ENCODE results near the gene CBLB.
A peak's percentile ranks its signal among the peaks of the same experiment; 100 is the strongest.
"Not testable (repeated sequence)": the region's sequence is repeated elsewhere in the genome, so short reads cannot be mapped to it uniquely, and the experiment has no call there.

The CBLB gene

GRCh38 chr3:105824129-105824528, 44.7 kb downstream of the CBLB start:
- DNase-seq (ENCODE audit: low read depth) = no peak
- TF ChIP-seq, protein P1, sequence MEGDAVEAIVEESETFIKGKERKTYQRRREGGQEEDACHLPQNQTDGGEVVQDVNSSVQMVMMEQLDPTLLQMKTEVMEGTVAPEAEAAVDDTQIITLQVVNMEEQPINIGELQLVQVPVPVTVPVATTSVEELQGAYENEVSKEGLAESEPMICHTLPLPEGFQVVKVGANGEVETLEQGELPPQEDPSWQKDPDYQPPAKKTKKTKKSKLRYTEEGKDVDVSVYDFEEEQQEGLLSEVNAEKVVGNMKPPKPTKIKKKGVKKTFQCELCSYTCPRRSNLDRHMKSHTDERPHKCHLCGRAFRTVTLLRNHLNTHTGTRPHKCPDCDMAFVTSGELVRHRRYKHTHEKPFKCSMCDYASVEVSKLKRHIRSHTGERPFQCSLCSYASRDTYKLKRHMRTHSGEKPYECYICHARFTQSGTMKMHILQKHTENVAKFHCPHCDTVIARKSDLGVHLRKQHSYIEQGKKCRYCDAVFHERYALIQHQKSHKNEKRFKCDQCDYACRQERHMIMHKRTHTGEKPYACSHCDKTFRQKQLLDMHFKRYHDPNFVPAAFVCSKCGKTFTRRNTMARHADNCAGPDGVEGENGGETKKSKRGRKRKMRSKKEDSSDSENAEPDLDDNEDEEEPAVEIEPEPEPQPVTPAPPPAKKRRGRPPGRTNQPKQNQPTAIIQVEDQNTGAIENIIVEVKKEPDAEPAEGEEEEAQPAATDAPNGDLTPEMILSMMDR (conservative IDR thresholded peaks at IDR 0.05; ENCODE audit: low read depth, low read length) = no peak
- no peak overlapping the region for H3K4me3 ChIP-seq (ENCODE audit: low read length)

DNA sequence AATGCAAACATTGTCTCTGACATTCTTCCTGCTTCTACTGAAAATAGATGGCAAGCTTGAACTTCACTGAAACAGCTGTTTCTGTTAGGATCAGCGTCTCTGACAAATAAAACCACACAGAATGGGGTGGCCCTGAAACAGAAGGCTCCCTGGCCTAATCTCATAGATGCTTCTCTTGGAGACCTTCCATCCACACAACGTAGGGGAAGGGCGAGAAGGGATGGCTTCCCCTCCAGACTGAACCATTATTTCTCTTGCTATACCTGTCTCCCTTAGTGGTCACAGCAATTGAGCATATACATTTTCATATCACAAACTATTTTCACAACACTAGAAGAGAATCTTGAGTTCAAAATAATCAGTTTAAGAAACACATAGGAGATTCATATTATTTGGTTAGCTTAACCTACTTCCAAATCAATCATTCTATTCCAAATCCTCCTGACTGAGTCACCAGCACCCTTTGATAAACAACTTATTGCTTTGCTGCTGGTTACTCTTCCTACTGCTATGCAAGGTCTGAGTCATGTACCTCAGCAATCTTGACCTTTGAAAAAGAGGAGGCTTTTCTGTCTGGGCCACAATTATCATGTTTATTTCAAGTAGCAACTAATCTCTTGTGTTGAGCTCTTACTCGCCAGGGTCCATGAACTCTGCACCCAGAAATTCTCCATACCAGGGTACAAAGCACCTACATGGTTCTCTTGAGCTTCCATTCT, 45.5 kb downstream of the CBLB start:
- peak; percentile 66 for DNase-seq (ENCODE audit: low read depth)
- no peak overlapping the region for H3K4me3 ChIP-seq (ENCODE audit: low read length)
- TF ChIP-seq, protein P1 (conservative IDR thresholded peaks at IDR 0.05; ENCODE audit: low read depth, low read length) = no peak

GRCh38 chr3:105822171-105823123, 46.4 kb downstream of the CBLB start:
- TF ChIP-seq, protein P1 (conservative IDR thresholded peaks at IDR 0.05; ENCODE audit: low read depth, low read length) = no peak
- DNase-seq (ENCODE audit: low read depth) = no peak
- no peak overlapping the region for H3K4me3 ChIP-seq (ENCODE audit: low read length)

DNA sequence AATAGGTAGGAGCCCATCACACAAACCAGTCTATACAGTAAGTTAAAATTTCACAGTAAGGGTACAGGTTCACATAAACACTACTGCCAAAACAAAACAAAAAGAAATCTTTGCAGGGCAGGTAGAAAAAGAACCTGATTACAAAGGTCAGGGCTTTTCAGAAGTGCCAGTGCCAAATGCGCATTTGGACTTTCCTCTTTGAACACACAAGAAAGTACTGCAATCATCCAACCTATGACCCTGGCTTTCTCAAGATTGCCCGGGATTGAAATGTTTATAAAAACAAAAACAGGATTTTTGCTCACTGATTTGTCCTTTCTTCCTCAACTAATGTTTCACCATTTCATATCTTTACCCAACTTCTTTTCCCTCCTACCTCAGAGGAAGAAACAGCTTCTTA, 47.4 kb downstream of the CBLB start:
- DNase-seq (ENCODE audit: low read depth) = no peak
- TF ChIP-seq, protein P1 (conservative IDR thresholded peaks at IDR 0.05; ENCODE audit: low read depth, low read length) = no peak

DNA sequence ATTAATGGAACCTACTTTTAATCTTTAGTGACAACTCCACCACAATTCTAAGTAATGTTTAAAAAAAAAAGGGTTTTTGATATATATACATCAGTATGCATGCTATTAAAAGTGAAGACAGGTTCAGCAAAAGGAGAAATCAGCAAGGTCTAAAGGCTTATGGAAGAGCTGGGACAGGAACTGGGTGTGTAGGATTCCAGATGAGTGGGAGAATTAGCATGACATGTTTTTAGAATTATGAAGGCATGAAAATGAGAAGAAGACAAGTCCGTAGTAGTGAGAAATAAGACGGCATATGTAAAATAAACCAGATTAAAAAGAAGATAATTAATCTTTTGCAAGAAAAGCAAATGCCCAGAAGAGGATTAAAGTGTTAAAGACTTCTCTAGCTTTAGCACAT, 52.0 kb downstream of the CBLB start:
- no peak for DNase-seq (ENCODE audit: low read depth)
- TF ChIP-seq, protein P1 (conservative IDR thresholded peaks at IDR 0.05; ENCODE audit: low read depth, low read length) = no peak
- H3K4me3 ChIP-seq (ENCODE audit: low read length) = no peak overlapping the region

More for the DNA sequence above, 47.4 kb downstream of the CBLB start:
- H3K4me3 ChIP-seq (ENCODE audit: low read length) = no peak overlapping the region

- not testable (repeated sequence) for H3K4me3 ChIP-seq (ENCODE audit: low read length); DNase-seq (ENCODE audit: low read depth)
Observed at GRCh38 chr3:105815331-105815730, 53.5 kb downstream of the CBLB start.

DNA sequence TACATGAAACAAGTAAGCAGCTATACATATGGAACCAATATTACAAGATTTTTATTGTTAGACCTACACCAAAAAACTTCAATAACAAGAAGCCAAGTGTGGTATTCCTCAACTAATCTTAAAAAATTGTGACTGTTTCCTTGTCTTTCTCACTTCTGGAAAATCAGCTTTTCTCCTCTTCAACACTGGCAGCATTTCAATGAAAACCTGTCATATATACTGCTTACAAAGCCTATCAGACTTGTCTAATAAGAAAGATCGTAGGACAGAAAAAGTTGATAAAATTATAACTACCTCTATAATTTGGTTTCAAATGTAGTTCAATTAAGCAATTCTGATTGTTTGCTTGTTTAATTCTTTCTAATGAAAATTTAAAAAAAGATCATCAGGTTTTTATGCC, 55.1 kb downstream of the CBLB start:
- TF ChIP-seq, protein P1 (conservative IDR thresholded peaks at IDR 0.05; ENCODE audit: low read depth, low read length) = no peak
- DNase-seq (ENCODE audit: low read depth) = no peak
- no peak overlapping the region for H3K4me3 ChIP-seq (ENCODE audit: low read length)
